ENCODE data around the gene ACVRL1.

Gene ACVRL1

GRCh38 chr12:51917041-51917590, 9.8 kb downstream of the ACVRL1 start:
- no peak for DNase-seq (ENCODE audit: low read depth)

GRCh38 chr12:51917746-51918453, 10.6 kb downstream of the ACVRL1 start:
- no peak for DNase-seq (ENCODE audit: low read depth)

GRCh38 chr12:51920046-51920445, 12.7 kb downstream of the ACVRL1 start:
- DNase-seq (ENCODE audit: low read depth), result no peak

GRCh38 chr12:51921017-51921725, 13.9 kb downstream of the ACVRL1 start:
- no peak for DNase-seq (ENCODE audit: low read depth)

- DNase-seq (ENCODE audit: low read depth), result no peak
Measured at GRCh38 chr12:51922146-51922545, 14.8 kb downstream of the ACVRL1 start.

- DNase-seq (ENCODE audit: low read depth), result no peak
Measured at GRCh38 chr12:51922762-51923505, 15.6 kb downstream of the ACVRL1 start.

- DNase-seq (ENCODE audit: low read depth), result peak; percentile 24
Measured at GRCh38 chr12:51923506-51924365, 16.4 kb downstream of the ACVRL1 start.

- DNase-seq (ENCODE audit: low read depth), result no peak
Measured at GRCh38 chr12:51924551-51925319, 17.4 kb downstream of the ACVRL1 start.

GRCh38 chr12:51925346-51926063, 18.2 kb downstream of the ACVRL1 start:
- DNase-seq (ENCODE audit: low read depth), result no peak

GRCh38 chr12:51926064-51926632, 18.8 kb downstream of the ACVRL1 start:
- DNase-seq (ENCODE audit: low read depth), result no peak

- peak; percentile 5 for DNase-seq (ENCODE audit: low read depth)
Measured at GRCh38 chr12:51926718-51927117, 19.4 kb downstream of the ACVRL1 start.

GRCh38 chr12:51932218-51933076, 25.1 kb downstream of the ACVRL1 start:
- no peak for DNase-seq (ENCODE audit: low read depth)

- DNase-seq (ENCODE audit: low read depth), result no peak
Measured at GRCh38 chr12:51934080-51934479, 26.8 kb downstream of the ACVRL1 start.

GRCh38 chr12:51937926-51938325, 30.6 kb downstream of the ACVRL1 start:
- no peak for DNase-seq (ENCODE audit: low read depth)

GRCh38 chr12:51938726-51939125, 31.4 kb downstream of the ACVRL1 start:
- no peak for DNase-seq (ENCODE audit: low read depth)

- DNase-seq (ENCODE audit: low read depth), result no peak
Measured at GRCh38 chr12:51941011-51941581, 33.8 kb downstream of the ACVRL1 start.

GRCh38 chr12:51941604-51942003, 34.3 kb downstream of the ACVRL1 start:
- no peak for DNase-seq (ENCODE audit: low read depth)

GRCh38 chr12:51942056-51942455, 34.8 kb downstream of the ACVRL1 start:
- DNase-seq (ENCODE audit: low read depth), result no peak
